Chondrocyte (in vitro differentiated cells): ENCODE measurements around the gene MALT1. TPM values are rescaled to one million over a fixed set of nuclear protein-coding genes. Genes with fewer than 3 reads are reported as not detected.

ENCODE experiments used
- DNase-seq: peaks from one replicate; pipeline ENCODE4 v3.0.0; 2021; ENCODE audit warnings: mixed read lengths, low spot score
- H3K27ac Mint-ChIP-seq: one replicate; pipeline ENCODE4 v1.8.0; 2021; ENCODE audit warnings: mild to moderate bottlenecking, moderate library complexity, mixed read lengths; ENCODE audit not compliant: unreplicated experiment
- H3K27me3 Mint-ChIP-seq: 2 replicates; pipeline ENCODE4 v1.8.0; 2021; ENCODE audit warnings: low read depth, mixed read lengths
- H3K36me3 Mint-ChIP-seq: 2 replicates; pipeline ENCODE4 v1.8.0; 2021; ENCODE audit warnings: low read depth, mixed read lengths
- H3K4me1 Mint-ChIP-seq: 2 replicates; pipeline ENCODE4 v1.8.0; 2021; ENCODE audit warnings: low read depth, mild to moderate bottlenecking, mixed read lengths
- H3K4me3 Mint-ChIP-seq: one replicate; pipeline ENCODE4 v1.8.0; 2021; ENCODE audit warnings: mild to moderate bottlenecking, moderate library complexity, mixed read lengths; ENCODE audit not compliant: unreplicated experiment
- H3K9me3 Mint-ChIP-seq: 2 replicates; pipeline ENCODE4 v1.8.0; 2021; ENCODE audit warnings: low read depth, mixed read lengths
- total RNA-seq: library from RNA; stranded (reverse); gene quantifications from 3 replicates; pipeline ENCODE4 v1.2.1, GENCODE V29; 2021
- TF ChIP-seq, protein P1 (sequence below): fragments of 200-600 bp; sonication (generic); IDR thresholded peaks from 2 replicates; pipeline ENCODE4 v1.5.0; 2021; ENCODE audit warnings: antibody characterized with exemption, mild to moderate bottlenecking, moderate library complexity

The MALT1 gene
- total RNA-seq, 1 donor from 2014 or later = 17.4 TPM

DNA sequence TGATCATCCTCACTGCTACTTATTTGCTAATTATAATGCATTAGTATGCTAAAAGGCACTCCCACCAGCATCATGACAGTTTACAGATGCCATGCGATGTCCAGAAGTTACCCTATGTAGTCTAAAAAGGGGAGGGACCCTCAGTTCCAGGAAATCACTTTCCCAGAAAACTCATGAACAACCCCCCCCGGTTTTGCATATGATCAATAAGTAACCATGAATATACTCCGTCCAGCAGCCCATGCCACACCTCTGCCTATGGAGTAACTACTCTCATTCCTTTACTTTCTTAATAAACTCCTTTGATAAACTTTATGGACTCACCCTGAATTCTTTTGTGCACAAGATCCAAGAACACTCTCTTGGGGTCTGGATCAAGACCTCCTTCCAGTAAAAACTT, 86.8 kb downstream of the MALT1 start:
- Mint-ChIP-seq H3K9me3 (no peaks in the 10 kb centered on the region), H3K27ac (no peak overlapping the region), H3K4me1 (peaks cover 4% of the 10 kb centered on the region), H3K36me3 (no peaks in the 10 kb centered on the region), H3K27me3 (no peaks in the 10 kb centered on the region), H3K4me3 (no peak overlapping the region)
- no peak for DNase-seq
- TF ChIP-seq, protein P1, sequence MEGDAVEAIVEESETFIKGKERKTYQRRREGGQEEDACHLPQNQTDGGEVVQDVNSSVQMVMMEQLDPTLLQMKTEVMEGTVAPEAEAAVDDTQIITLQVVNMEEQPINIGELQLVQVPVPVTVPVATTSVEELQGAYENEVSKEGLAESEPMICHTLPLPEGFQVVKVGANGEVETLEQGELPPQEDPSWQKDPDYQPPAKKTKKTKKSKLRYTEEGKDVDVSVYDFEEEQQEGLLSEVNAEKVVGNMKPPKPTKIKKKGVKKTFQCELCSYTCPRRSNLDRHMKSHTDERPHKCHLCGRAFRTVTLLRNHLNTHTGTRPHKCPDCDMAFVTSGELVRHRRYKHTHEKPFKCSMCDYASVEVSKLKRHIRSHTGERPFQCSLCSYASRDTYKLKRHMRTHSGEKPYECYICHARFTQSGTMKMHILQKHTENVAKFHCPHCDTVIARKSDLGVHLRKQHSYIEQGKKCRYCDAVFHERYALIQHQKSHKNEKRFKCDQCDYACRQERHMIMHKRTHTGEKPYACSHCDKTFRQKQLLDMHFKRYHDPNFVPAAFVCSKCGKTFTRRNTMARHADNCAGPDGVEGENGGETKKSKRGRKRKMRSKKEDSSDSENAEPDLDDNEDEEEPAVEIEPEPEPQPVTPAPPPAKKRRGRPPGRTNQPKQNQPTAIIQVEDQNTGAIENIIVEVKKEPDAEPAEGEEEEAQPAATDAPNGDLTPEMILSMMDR = no peak

DNA sequence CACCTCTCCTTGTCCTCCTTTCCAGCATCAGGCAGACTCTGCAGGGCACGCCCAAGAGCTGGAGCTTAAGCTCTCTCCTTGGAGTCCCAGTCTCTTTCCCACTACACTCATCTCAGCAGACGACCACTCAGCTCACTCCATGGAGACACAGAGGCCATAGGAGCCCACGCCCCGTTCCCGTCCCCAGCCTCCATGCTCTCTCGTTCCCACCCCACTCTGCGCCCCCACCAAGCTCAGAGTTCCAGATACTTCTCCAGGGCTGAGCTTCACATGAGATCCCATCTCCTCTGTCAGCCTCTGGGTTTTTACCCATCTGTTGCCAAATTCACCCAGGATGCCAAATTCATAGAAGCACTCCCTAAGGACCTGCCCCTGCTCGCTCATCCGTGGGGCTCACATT, 87.3 kb downstream of the MALT1 start:
- no peak overlapping the region for H3K27ac Mint-ChIP-seq

DNA sequence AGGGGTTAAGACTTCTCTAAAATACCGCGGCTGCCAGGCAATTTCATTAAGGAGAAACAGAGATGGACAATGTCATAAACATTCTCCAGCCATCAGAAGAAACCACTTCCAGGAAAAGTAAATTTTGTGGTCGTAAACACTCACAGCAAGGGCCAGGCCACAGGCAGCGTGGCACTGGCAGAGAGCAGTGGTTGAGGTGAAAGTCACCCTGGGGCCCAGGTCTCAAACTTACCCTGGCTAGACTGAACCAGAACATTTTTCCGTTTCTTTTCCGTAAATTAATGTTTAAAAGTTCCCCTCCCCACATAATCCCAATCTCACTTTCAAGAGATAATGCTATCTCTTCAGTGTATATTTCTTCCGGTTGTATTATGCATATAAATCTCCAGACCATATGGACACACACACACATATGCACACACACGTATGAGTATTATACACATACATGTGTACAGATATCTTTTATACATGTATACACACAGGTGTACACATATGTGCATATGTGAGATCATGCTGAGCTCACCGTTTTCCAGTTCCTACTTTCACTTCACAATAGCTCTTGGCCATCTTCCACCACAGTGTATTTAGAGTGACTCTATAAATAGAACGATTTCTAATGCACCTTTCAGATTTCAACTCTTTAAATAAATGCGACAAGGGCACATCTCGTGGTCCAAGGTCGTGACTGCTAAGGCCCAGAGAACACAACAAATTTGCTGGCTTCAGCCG, 90.1 kb downstream of the MALT1 start:
- Mint-ChIP-seq H3K27me3 (peaks cover 13% of the 10 kb centered on the region), H3K27ac (no peak overlapping the region), H3K36me3 (no peaks in the 10 kb centered on the region), H3K9me3 (no peaks in the 10 kb centered on the region), H3K4me3 (no peak overlapping the region), H3K4me1 (peaks cover 4% of the 10 kb centered on the region)
- DNase-seq = no peak
- TF ChIP-seq, protein P1 = no peak

More for the DNA sequence above, 87.3 kb downstream of the MALT1 start:
- no peaks in the 10 kb centered on the region for H3K27me3 Mint-ChIP-seq
- no peaks in the 10 kb centered on the region for H3K9me3 Mint-ChIP-seq
- no peak overlapping the region for H3K4me3 Mint-ChIP-seq
- TF ChIP-seq, protein P1 = no peak
- H3K4me1 Mint-ChIP-seq = peaks cover 2% of the 10 kb centered on the region
- no peaks in the 10 kb centered on the region for H3K36me3 Mint-ChIP-seq
- DNase-seq = no peak

DNA sequence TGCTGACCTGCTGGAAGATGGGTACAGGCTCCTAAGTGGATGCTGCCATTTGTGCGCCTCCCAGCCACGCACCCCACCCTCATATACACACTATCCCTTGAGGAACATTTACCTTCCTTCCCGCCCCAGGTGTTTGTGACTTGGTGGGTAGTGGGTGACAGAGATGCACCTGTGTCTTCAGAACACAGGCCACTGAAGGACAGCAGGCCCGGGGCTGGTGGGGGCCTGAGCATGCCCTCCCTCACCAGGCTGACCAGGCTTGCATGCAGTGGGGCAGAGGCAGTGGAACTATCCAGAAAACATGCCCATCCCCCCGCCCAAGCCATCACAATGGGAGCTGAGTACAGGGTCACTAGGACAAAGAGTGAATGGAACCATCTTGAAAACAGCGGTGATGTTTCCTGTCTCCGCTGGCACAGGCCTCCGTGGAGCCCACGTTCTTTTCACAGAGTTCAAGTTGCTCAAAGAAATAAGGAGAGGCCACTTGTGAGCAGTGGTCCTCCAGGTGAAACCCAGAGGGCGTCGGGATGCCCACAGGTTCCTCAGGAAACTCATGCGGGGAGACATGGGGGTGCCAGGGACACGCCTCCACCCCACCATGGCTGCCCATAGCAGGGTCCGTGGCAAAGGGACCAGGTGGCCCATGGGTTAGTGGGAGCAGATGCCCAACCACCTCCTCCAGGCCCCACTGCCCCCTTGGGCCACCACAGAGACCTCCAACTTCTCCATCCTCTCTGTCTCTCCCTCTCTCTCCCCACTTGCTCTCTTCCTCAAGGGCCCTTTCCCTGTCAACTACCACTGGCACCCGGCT, 90.9 kb downstream of the MALT1 start:
- DNase-seq = no peak
- Mint-ChIP-seq H3K4me1 (peaks cover 4% of the 10 kb centered on the region), H3K27ac (no peak overlapping the region), H3K4me3 (no peak overlapping the region), H3K27me3 (peaks cover 19% of the 10 kb centered on the region), H3K9me3 (no peaks in the 10 kb centered on the region), H3K36me3 (no peaks in the 10 kb centered on the region)
- TF ChIP-seq, protein P1 = no peak

DNA sequence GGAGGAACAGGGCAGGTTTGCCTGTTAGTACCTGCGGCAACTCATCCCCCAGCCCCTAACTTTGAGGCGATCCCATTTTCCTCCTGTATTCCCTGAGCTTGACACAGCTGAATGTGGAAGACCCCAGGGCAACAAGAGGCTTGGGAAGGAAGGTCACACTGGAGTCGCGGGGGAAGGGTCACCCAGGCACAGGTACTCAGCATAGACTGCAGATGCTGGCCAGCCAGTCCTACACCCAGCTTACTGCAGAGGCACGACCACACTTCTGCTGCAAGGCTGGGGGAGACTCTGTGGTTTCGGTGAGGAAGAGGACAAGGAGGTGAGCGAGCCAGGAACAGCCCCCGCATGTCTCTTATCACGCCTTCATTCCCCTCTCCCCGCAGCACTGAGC, 91.5 kb downstream of the MALT1 start:
- peaks cover 4% of the 10 kb centered on the region for H3K4me1 Mint-ChIP-seq
- H3K4me3 Mint-ChIP-seq = no peak overlapping the region
- no peak for DNase-seq
- no peak overlapping the region for H3K27ac Mint-ChIP-seq
- H3K36me3 Mint-ChIP-seq = no peaks in the 10 kb centered on the region
- peaks cover 19% of the 10 kb centered on the region for H3K27me3 Mint-ChIP-seq
- no peaks in the 10 kb centered on the region for H3K9me3 Mint-ChIP-seq
- TF ChIP-seq, protein P1 = no peak
